HepG2 (cell line): ENCODE measurements around the gene SRGAP2.
"Not testable (repeated sequence)": the region's sequence is repeated elsewhere in the genome, so short reads cannot be mapped to it uniquely, and the experiment has no call there.

ENCODE experiments used
- ARID4A ChIP-seq: sonication (generic); formaldehyde crosslinking; IDR thresholded peaks from 2 replicates; pipeline ENCODE4 v1.5.0; 2020; ENCODE audit warnings: mild to moderate bottlenecking, missing genetic modification reagents, borderline replicate concordance
- DR1 ChIP-seq: sonication (generic); formaldehyde crosslinking; IDR thresholded peaks from 2 replicates; pipeline ENCODE4 v1.8.0; 2021; ENCODE audit warnings: mild to moderate bottlenecking, missing genetic modification reagents, inconsistent platforms
- NR2F2 ChIP-seq: IDR thresholded peaks from 2 replicates; pipeline ENCODE4 v1.6.1; 2012; ENCODE audit warnings: low read depth, inconsistent platforms, borderline replicate concordance
- THAP7 ChIP-seq: sonication (generic); formaldehyde crosslinking; IDR thresholded peaks from 2 replicates; pipeline ENCODE4 v1.8.1; 2023; ENCODE audit warnings: mild to moderate bottlenecking, missing genetic modification reagents
- USF2 ChIP-seq, 2 experiments: sonication (generic) in 1 of 2; formaldehyde crosslinking in 1 of 2; IDR thresholded peaks; 2 replicates each; pipeline versions ENCODE4 v1.5.1 to v1.6.1; 2011 to 2020; ENCODE audit warnings: borderline replicate concordance in 1 of 2, low read depth in 1 of 2, low read length in 1 of 2, mild to moderate bottlenecking in 1 of 2, missing genetic modification reagents in 1 of 2, moderate library complexity in 1 of 2
- ZMYM4 ChIP-seq: sonication (generic); formaldehyde crosslinking; IDR thresholded peaks from 2 replicates; pipeline ENCODE4 v1.8.1; 2023; ENCODE audit warnings: mild to moderate bottlenecking, missing genetic modification reagents
- TF ChIP-seq, protein P1 (sequence below): IDR thresholded peaks from 2 replicates; pipeline ENCODE4 v1.6.1; 2016; ENCODE audit warnings: missing compliant biosample characterization, missing genetic modification reagents, borderline replicate concordance
- TF ChIP-seq, protein P2 (sequence below): sonication (generic); formaldehyde crosslinking; IDR thresholded peaks from 2 replicates; pipeline ENCODE4 v1.5.0; 2020; ENCODE audit warnings: mild to moderate bottlenecking, missing genetic modification reagents, borderline replicate concordance
- TF ChIP-seq, protein P3 (sequence below): sonication (generic); formaldehyde crosslinking; IDR thresholded peaks from 2 replicates; pipeline ENCODE4 v1.5.0; 2020; ENCODE audit warnings: missing genetic modification reagents

GRCh38 chr1:206220332-206221000, 17.1 kb downstream of the SRGAP2 start:
- TF ChIP-seq, protein P1, sequence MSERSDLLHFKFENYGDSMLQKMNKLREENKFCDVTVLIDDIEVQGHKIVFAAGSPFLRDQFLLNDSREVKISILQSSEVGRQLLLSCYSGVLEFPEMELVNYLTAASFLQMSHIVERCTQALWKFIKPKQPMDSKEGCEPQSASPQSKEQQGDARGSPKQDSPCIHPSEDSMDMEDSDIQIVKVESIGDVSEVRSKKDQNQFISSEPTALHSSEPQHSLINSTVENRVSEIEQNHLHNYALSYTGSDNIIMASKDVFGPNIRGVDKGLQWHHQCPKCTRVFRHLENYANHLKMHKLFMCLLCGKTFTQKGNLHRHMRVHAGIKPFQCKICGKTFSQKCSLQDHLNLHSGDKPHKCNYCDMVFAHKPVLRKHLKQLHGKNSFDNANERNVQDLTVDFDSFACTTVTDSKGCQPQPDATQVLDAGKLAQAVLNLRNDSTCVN (CRISPR knock-in tag), result not testable (repeated sequence)
- TF ChIP-seq USF2 (IDR thresholded peaks at IDR 0.05; ENCODE audit: low read depth, low read length); USF2 (CRISPR knock-in tag; IDR thresholded peaks at IDR 0.05; ENCODE audit: borderline replicate concordance); NR2F2; ZMYM4 (CRISPR knock-in tag); ARID4A; THAP7 (CRISPR knock-in tag); DR1 (CRISPR knock-in tag): not testable (repeated sequence)
- TF ChIP-seq, protein P2, sequence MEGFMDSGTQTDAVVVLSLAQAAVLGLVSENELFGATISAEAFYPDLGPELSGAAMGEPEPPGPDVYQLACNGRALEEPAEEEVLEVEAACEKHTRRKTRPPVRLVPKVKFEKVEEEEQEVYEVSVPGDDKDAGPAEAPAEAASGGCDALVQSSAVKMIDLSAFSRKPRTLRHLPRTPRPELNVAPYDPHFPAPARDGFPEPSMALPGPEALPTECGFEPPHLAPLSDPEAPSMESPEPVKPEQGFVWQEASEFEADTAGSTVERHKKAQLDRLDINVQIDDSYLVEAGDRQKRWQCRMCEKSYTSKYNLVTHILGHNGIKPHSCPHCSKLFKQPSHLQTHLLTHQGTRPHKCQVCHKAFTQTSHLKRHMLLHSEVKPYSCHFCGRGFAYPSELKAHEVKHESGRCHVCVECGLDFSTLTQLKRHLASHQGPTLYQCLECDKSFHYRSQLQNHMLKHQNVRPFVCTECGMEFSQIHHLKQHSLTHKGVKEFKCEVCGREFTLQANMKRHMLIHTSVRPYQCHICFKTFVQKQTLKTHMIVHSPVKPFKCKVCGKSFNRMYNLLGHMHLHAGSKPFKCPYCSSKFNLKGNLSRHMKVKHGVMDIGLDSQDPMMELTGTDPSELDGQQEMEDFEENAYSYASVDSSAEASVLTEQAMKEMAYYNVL, result not testable (repeated sequence)
- TF ChIP-seq, protein P3, sequence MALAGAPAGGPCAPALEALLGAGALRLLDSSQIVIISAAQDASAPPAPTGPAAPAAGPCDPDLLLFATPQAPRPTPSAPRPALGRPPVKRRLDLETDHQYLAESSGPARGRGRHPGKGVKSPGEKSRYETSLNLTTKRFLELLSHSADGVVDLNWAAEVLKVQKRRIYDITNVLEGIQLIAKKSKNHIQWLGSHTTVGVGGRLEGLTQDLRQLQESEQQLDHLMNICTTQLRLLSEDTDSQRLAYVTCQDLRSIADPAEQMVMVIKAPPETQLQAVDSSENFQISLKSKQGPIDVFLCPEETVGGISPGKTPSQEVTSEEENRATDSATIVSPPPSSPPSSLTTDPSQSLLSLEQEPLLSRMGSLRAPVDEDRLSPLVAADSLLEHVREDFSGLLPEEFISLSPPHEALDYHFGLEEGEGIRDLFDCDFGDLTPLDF, result not testable (repeated sequence)
